G401 (cell line): Measurements from ENCODE around the gene BCL2. TPM values are rescaled to one million over a fixed set of nuclear protein-coding genes. Genes with fewer than 3 reads are reported as not detected.
A peak's percentile ranks its signal among the peaks of the same experiment; 100 is the strongest.

ENCODE experiments used
- DNase-seq: peaks from one replicate; pipeline ENCODE4 v3.0.0-alpha.2; 2015; ENCODE audit warnings: low spot score
- in situ Hi-C: cut with HindIII; loops from 2 replicates; pipeline ENCODE4 v1.10.0; 2016; ENCODE audit warnings: low sequenced_read_pairs, mixed read lengths
- total RNA-seq: library from RNA; depleted of rRNA; stranded (reverse); fragments of >200 nt; shearing (Covaris generic); gene quantifications from 2 replicates; pipeline ENCODE4 v1.2.3, GENCODE V29; 2014

Gene BCL2
- total RNA-seq, 1 experiment from 2014 or later = 18.2 TPM

GRCh38 chr18:63297687-63298399, 21.7 kb downstream of the BCL2 start:
- in situ Hi-C loops = no loop called here
- peak; percentile 27 for DNase-seq

GRCh38 chr18:63293935-63294334, 25.6 kb downstream of the BCL2 start:
- peak; percentile 86 for DNase-seq
- in situ Hi-C loops = no loop called here

GRCh38 chr18:63292831-63293683, 26.5 kb downstream of the BCL2 start:
- in situ Hi-C loops = no loop called here
- no peak for DNase-seq

GRCh38 chr18:63291278-63291677, 28.3 kb downstream of the BCL2 start:
- in situ Hi-C loops = no loop called here
- no peak for DNase-seq

- DNase-seq = no peak
- in situ Hi-C loops = no loop called here
Measured at GRCh38 chr18:63290821-63291200, 28.8 kb downstream of the BCL2 start.

GRCh38 chr18:63290166-63290820, 29.3 kb downstream of the BCL2 start:
- in situ Hi-C loops = no loop called here
- DNase-seq = no peak

GRCh38 chr18:63288311-63288710, 31.3 kb downstream of the BCL2 start:
- in situ Hi-C loops = no loop called here
- DNase-seq = no peak

GRCh38 chr18:63287691-63288220, 31.8 kb downstream of the BCL2 start:
- DNase-seq = no peak
- in situ Hi-C loops = no loop called here

DNA sequence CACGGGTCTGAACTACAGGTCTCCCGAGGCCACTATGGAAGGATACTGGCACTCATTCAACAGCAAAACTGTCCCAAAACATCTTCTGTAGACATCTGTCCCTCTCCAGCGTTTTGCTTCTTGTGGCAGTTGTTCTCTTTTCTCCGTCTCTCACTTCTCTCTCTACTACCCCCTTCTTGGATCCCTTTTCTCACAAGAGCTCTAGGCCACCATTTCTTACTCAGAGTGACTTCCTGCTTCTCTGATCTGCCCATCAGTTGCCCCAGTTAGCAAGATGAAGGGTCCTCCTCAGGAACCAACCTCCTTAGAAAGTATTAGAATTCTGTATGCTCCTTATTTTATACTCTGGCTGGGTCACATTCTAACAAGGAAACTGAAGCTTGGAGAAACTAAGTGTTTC, 32.6 kb downstream of the BCL2 start:
- in situ Hi-C loops = no loop called here
- DNase-seq = no peak

- DNase-seq = no peak
Measured at GRCh38 chr18:63284827-63285733, 34.5 kb downstream of the BCL2 start.

DNA sequence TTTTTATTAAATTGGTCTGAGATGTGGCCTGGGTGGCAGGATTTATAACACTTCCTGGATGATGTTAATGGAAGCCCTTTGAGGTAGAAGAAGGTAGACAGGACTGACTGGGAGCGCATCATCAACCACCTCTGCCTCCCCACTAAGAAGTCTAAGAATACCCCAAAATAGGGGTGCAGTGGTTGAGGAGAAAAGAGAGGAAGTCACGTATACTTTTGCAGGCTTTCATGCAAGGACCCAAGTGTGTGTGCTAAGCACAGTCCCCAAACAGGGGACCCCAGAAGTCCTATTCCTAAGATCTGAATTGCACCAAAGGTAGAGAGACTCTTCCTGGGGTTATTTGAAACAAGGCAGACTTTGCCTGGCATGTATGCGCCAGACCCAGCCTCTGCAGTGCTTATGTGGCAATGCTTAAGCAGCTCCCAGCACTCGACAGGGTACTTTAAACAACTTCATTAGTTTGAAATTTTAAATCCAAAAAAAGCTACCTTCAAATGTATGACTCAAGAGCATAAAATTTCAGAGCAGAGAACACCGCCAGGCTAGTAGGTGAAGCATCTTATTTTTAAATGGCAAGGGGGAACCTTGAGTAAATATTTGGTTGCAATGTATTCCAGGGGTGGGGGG, 35.3 kb downstream of the BCL2 start:
- in situ Hi-C loops = no loop called here
- no peak for DNase-seq

More at GRCh38 chr18:63284827-63285733, 34.5 kb downstream of the BCL2 start:
- in situ Hi-C loops = no loop called here

DNA sequence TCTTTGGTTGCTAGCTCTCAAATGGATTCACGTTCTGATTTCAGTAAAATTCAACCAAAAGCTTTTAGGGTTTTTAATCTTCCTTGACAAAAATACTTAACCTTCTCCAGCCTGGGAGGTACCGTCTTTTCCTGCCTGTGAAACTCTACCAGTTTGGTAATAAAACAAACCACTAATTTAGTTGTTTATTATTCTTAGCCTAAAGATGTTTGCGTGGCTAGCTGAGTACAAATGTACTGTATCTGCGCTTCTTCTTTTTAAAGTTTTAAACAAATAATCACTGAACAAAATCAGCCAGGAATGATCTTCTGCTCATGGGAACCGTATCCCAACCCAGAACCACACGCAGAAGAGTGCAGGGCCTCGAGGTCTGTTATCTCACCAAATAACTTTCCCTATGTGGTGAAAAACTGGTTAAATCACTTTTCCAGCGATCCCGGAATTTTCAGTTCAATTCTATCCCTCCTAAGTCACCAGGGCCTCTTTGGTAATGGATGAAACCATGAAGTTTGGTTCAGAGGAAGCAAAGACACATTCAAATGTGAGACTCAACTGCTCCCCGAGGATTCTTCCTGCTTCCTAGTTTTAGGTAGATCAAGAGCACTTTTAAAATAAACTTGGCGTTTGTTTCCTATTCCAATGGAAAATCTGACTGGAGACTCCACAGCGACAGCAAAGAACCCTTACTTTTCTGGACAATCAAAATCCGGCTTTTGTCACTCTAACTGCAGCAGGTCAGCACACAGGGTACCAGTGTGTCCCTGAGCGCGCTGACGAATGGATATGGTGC, 36.1 kb downstream of the BCL2 start:
- in situ Hi-C loops = no loop called here
- DNase-seq = no peak

DNA sequence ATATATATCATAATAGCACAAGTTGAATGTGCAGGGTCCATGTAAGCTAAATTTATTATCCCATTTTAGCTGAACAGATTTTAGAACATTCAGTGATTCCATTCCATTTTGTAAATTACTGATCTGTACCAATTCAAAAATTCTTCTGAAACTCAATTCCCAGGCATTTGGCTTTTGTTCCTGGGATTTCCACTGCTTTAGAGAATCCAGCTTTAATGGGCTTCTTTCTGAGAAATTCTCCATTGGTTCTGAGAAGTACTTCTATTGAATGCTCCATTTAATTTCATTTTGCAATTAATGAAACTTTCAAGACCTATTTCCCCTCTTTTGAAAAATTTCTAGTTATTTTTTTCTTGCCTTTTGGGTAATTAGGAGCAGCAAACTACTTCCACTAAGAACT, 36.8 kb downstream of the BCL2 start:
- in situ Hi-C loops = no loop called here
- no peak for DNase-seq

GRCh38 chr18:63273222-63273927, 46.2 kb downstream of the BCL2 start:
- in situ Hi-C loops = no loop called here
- no peak for DNase-seq

- DNase-seq = no peak
- in situ Hi-C loops = no loop called here
Measured at GRCh38 chr18:63272638-63273037, 46.9 kb downstream of the BCL2 start.

GRCh38 chr18:63271881-63272299, 47.7 kb downstream of the BCL2 start:
- in situ Hi-C loops = no loop called here
- DNase-seq = no peak

DNA sequence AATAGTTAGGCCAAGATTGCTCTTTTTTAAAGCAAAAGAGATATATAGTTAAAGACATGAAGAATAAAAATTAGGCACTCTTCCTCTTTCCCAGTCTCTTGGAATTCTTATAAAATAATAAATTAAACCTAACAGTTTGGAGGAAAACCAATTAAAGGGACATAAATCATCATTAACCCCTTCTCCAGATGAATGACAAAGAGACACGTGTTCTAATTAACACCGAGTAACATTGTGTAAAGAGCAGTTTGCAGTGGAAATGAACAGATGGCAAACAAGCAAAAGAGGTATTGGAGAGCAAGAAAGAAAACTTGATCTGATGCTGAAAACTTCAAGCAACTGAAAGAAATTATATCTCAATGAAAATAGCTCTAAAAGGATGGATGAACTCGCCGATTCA, 48.4 kb downstream of the BCL2 start:
- in situ Hi-C loops = no loop called here
- DNase-seq = no peak
